Endometrium (tissue), 2 donors: Measurements from ENCODE around the gene CTNNBL1.

Experiments
- FAIRE-seq: peaks from 2 replicates; lab custom pipeline; 2012; peaks lifted over from hg19 to GRCh38; lab: Jason Lieb, UNC
- donor health status: control.
- donor health status: control.

CTNNBL1 gene

DNA sequence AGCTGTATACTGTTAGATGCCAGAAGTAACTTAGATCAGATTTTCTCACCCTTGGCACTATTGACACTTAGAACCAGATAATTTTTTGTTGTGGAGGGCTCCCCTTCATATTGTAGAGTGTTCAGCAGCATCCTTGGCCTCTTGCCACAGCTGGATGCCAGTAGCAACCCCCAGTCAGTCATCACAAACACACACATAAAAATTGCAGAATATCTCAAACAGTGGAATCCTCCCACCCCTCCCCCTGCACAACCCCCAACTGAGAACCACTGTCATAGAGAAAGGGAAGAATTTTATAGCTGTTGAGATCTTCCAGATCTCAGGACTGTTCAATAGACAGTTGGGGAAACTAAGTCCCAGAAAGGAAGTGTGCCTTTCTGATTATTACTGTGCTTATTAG, 127.9 kb downstream of the CTNNBL1 start:
- FAIRE-seq, result no peak

DNA sequence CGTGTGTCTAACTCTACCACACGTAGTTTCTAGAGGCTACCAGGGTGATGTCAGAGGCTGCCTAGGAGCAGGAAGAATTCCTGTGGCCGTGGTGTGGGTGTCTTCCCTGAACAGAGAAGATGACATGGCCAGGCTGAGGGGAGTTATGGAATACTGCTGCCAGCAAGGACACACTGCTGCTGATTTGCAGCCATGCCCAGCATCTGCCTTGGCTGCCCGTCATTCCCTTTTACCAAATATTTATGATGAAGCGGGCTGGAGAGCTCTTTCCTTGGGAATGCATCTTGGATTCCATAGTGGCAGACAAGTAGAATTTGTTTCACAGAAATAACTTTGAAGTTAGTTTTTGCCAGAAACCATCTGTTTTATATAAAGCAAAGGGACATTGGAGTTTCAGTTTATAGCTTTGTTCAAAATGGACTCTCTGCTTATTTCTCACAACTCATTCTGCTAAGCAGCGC, 128.3 kb downstream of the CTNNBL1 start:
- no peak for FAIRE-seq

DNA sequence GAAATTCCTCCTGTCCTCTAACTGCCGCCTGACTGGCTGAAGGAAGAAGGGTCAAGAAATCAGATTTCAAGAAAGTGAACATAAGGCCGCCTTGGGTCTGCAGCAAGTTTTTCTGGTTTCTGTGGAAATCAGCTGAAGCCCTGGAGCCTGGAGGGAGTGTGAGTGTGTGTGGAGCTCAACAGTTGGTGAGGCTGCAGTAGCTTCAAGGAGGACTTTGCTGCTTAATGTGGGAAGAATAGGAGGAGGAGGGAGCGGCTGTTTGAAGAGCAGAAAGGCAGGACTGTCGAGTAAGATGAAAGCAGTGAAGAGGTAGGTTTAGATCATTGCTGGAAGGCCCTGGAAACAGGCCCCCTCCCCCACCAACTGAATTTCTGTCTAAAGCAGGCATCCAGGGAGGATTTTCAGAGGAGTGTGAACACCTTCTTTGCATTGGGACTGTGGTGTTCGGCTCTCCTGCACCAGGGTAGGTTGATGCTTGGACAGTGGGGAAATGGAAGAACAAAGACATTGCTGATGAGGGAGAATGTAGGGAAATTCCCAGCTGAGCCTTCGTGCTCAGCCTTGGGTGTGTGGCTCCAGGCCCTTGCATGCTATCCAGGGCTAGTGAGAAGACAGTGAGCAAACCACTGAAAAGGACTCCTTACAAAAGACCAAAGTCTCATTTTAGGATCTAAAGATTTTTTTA, 129.6 kb downstream of the CTNNBL1 start:
- FAIRE-seq, result no peak

DNA sequence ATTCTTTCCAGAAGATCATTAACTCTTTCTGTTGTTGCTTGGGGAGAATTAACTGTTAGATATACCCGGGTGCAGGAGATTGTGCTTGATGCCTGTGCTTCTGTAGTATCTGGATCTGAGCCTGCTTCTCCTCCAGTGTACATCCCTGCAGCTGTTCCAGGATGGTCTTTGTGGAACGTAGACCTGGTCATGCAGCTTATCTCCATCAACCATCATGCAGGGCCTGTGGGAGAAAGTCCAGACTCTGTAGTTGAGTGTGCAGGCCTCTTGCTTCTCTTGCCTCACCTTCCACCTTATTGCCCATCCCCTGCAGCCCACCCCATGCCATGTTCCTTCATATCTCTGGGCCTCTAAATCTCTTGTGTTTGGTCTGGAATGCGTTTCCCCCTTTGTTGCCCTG, 133.8 kb downstream of the CTNNBL1 start:
- no peak for FAIRE-seq

DNA sequence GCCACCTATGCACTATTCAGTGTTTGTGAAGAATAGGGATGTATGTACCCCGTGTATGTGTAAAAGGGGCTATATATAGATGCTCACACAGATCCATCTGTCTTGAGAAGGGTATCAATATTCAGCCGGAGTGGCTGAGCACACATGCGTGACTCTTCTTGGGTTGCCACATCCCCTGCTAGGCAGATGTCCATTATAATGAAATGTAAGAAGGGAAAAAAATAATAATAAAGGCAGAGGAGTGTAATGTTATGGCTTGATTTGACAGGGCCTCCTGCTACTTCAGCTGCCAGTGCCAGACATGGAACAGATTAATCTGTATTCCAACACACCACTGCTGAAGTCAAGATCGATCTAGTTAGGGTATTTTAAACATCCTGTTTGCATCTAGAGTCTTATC, 134.9 kb downstream of the CTNNBL1 start:
- no peak for FAIRE-seq

DNA sequence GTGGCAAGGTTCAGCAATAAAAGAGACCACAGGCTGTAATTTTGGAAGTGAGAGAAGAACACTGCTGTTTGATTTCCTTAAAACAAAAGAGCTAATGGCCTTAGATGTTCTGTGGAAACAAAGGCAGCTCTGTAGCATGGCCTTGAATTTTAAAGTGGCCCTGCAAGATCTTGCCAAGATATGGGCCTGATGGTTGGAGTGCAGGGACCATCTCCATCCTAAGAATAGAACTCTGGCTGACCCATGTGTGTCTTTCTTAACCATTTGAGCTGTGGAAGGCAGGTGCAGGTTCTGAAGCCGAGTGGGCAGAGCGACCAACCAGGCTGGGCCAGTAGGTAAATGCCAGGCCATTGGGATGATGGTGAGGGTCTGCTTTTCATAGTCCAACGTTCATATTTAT, 135.3 kb downstream of the CTNNBL1 start:
- no peak for FAIRE-seq

DNA sequence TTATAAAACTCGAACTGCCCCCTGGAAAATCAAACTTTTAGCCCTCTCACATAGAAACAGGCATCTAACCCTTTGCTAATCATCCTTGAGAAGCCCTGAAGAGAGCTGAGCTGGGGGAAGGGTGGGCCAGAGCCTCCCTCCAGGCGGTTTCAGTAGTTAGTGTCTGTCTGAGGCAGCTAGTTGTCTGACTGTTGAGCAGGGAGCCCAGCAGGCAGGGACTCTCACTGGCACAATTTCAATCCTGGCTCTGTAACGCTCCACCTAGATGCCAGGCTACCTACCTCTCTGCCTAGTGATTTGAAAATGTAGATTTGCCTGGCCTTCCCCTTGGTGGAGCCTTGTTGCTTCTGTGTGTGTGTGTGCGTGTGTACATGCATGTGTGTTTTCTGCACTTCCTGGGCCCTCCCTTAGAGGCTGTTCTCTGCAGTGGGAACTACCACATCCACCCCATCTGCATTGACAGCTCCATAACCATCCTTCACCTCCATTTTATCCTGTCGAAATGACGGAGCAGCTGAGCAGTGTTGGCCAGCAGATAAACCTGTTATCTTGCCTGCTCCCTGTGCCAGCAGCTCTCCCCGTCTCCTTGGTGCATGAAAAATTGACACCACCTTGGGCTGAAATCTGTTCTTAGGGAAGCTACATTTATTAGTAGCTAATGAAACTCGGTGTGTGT, 139.5 kb downstream of the CTNNBL1 start:
- no peak for FAIRE-seq

DNA sequence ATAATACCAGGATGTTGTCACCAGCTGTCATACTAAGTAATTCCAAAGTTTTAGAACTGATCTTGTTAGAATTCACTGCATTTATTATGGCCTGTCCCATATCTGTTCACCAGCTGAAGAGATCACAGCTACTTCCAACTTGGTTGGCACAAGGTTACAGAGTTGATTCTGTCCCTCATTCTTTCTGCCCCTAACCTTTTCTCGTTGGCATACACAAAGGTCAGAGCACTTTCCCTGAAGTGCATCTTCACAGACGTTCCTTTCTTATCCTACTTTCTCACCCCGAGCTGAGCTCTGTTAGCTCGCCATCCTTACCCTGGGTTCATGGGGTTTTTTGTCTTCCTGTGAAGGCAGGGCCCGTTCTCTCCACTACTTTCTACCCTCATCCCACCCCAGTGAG, 143.1 kb downstream of the CTNNBL1 start:
- no peak for FAIRE-seq

DNA sequence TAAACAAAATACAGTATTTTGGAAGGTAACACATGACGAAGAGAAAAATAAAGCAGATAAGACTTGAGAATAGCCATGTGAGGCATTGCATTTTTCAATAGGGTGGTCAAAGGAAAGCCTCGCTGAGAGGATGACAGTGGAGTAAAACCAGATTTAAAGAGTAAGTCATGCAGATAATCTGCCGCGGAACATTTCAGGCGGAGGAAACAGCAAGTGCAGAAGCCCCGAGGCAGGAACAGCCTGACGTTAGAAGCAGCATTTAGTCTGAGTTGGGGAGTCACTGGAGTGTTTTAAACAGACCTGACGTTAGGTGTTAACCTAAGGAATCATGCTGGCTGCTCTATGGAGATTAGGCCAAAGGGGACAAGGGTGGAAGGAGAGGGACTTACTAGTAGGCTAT, 144.1 kb downstream of the CTNNBL1 start:
- FAIRE-seq, result no peak

DNA sequence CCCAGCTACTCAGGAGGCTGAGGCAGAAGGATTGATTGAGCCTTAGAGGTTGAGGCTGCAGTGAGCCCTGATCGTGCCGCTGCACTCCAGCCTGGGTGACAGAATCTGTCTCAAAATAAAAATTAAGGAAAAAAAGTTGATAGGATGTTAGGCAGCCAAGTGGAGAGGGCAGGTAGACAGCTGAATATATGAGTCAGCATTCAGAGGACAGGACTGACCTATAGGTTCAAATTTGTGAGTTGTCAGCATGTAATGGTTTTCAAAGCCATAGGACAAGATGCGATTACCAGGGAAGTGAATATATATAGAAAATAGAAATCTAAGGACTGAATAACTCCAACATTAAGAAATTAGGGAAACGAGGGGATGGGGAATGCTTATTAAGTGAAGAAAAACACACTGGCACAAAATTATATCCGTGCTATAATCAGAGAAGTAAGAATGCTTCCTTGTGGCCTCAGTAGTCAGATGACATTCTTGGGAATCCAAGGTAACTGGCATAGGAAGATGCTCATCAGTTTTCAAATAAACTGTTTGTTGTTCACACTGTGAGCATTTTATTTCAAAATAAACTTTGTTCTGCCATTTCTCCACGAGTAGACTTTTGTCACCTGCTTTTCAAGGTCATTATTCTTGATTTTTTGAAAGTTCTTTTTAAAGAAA, 145.1 kb downstream of the CTNNBL1 start:
- no peak for FAIRE-seq

DNA sequence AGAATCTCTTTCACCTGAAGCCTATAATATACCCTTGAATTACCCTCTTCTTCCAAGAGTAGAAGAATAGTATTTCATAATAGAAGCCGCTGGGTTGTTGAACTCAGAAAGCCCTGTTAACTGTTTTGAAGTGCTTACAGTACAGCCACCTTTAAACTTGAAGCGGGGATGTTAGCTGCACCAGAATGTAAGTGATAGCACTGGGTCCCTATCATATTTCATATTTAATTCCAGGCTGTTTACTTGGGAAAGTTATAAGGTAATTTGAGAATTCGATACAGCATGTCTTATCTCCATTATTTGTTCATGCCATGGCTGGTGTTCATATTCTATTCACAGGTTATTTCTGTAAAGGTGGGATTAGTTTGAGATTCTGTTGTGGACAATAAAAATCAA, 145.6 kb downstream of the CTNNBL1 start:
- FAIRE-seq, result no peak

DNA sequence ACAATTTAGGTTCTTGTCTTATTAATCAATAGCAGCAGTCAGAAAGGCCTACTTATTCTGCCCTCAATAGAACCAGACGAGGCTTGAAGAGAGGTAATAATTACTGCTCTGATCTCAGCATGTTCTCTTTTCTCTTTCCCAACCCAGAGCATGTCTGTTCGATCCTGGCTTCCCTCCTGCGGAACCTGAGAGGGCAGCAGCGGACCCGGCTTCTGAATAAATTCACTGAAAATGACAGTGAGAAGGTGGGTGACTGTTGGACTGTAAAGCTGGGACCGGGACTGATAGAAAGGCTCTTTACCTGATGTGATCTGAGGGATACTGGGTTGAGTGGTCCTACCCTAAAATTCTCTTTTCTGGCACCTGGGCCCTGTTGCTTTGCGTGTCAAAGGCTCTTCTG, 146.1 kb downstream of the CTNNBL1 start:
- no peak for FAIRE-seq

DNA sequence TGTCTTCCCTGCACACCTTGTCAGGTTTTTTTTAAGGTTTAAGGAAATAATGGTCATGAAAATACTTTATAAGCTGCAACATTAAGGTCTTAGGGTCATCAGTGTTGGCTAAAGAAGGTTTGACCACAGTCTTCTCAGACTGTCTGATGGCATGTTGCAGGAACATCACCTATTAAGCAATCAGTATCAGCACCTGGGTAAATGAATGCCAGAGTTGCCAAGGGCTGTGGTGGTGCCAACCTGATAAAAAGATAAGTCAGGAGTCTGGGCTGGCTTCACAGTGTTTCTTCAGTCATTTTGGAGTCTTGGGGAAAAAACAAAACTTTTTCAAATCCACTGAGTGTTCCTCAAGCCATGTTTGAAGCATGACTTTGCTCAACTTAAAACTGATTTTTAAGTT, 147.6 kb downstream of the CTNNBL1 start:
- FAIRE-seq, result no peak

DNA sequence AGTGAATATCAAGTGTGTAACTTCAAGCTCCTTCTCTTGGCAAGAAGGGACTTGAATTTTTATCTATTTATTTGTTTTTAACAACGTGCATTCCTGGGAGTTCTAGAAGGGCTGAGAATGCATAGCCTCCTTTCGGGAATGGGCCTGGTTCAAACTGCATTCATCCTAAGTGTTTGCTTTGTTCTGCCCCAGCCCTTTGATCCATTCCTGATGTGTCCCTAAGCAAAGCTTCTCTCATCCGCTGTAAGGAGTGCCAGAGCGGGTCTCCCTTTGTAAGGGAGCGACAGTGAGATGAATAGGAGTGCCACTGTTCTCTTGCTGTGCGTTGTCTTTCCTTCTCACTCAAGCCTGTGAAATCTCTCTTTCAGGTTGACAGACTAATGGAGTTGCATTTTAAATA, 148.1 kb downstream of the CTNNBL1 start:
- FAIRE-seq, result no peak

DNA sequence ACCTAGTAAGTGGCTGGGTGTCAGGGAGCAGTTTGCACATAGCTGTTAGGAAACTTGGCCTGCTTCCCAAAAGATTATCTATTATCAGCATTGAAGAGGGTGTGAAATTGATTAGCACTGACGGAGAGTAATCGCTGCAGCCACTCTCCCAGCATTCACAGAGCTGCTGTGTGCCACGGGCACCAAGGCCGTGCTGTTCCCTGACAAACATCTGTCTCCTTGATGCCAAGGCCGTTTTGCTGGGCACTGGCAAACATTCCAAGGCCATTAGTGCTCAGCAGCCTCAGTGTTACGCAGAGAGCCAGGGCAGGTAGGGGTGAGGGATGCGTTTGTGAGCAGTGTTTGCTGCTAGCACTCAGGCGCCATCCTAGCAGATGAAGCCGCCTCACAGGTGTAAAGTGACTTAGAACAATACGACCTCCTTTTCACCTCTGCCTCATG, 151.4 kb downstream of the CTNNBL1 start:
- FAIRE-seq, result no peak

DNA sequence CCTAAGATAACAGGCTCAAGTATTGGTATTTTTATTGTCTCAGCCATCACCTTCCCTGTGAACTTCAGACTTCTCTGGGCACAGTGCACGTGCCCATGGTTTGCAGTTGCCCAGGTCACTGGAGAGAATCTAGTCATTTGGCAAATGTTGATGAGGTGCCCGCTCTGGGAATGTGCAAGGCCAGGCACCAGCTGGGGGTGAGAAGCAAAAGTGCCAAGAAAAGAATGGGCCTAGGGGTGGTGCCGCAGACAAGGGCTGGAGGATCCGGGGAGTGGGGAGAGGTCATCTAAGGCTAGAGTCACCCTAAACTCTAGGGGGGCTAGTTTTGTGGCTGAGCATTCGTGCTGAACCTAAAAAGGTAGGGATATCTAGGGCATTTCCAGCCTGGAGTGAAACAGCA, 152.0 kb downstream of the CTNNBL1 start:
- no peak for FAIRE-seq

DNA sequence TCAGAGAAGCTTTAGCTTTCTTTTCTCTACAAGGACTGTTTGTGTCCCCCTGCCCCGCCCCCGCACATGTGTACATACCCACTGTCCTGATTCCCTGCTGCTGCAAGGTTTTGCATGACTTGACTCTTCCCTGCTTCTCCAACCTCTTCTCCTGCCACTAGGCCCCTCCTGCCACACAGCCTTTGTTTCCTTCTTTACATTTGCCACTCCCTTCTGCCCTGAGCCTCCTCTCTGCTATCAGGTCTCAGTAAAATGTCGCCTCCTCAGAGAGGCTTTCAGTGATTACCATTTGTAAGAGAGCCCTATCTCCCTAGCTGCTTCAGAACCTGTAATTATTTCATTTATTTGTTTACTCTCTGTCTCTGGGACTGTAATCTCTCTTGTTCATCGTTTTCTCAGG, 152.7 kb downstream of the CTNNBL1 start:
- FAIRE-seq, result no peak

DNA sequence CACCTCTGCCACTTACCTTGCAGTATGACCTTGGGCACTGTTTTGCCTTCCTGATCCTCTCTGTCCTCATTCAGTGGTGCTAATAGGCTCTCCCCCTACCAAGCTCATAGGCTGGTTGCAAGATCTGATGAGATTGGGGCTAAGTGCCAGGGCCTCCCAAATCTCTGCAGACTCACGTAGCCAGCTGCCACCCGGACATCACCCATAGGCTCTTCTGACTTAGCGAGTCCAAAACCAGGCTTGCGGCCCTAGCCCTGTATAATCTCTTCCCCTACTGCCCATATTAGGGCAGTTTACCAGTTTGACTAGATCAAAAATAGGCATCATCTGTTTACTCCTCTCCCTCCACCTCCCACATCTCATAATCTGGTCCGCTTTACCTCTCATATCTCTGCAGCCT, 154.9 kb downstream of the CTNNBL1 start:
- FAIRE-seq, result no peak

DNA sequence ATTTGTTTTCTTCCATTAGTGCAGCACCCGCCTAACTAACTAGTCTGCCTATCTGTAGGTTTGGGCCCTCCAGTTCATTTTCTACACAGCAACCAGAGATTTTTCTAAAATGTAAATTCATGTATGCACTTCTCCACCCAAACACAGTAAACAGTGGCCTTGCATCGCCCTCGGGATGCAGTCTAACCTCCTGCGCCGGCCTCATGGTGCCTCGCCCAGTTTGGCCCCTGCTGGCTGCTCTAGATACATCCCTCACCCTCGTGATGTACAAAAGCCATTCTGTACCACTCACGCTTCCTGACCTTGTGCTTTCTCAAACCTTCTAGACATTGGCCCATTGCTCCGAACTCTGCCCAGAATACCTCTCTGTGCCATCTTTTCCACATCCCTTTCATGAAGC, 155.3 kb downstream of the CTNNBL1 start:
- FAIRE-seq, result no peak

DNA sequence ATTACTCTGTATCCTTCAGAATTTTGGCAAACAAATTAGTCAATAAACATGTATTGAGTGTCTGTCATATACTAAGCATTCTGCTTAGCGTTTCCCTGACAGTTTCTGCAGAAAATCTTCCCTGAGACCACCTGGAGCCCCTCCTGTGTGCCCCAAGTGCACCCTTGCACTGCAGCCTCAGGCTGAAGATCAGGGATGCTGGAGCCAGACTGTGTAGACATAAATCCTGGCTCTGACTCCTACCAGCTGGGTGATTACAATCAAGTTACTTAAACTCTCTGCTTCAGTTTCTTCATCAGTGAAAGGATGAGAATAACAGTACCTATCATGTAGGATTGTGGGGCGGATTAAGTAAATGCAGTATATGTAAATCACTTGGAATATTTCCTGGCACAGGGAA, 155.7 kb downstream of the CTNNBL1 start:
- FAIRE-seq, result no peak

DNA sequence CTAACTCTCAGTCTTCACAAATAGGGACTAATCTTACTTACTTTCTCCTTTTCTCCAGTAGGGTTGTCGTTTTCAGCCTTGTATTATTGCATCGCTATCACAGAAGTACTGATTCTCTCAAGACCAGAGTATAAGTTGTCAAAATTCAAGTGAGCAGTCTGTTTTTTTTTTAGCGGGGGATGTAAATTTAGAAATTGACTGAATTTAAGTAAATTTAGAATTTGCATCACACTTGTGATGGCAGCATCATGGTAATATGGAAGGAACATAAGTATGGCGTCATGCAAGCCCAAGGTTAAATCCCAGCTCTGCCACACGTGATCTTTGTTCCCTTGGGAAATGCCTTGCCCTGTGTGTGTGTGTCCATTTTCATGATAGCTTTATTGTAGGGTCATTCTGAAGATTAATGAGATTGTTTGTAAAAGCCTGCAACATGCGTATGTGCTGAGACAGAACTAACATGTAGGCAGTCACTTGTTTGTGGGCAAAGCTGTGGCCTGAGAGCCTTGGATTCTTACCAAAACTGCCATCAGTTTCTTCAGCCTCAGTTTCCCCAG, 156.3 kb downstream of the CTNNBL1 start:
- FAIRE-seq, result no peak

DNA sequence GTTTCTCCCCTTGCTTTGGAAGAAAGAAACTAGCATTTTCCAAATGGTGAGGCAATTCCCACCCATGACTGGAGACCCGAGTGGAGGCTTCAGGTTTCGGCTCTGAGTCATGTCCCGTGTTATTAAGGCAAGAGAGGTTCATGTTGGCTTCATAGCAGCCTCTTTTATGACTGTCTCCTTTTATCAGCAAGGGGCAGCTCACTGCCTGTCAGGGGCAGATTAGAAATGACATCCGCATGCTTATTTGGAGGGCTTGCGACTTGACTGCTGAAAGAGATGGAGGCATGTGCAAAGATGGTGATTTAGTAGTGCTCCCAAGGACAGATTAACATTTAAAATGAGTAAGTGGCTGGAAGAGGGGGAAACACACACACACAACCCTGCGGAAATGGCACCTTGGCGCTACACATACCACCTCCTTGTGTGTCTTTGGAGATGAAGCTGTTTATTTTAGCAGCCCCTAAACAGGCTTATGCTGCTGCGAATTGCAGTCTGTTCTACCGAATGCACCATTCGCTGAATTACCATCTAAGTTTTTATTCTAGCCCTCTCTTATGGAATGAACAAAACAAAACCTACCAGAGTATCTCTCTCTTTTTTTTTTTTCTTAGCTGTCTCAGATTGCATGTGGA, 157.0 kb downstream of the CTNNBL1 start:
- no peak for FAIRE-seq

DNA sequence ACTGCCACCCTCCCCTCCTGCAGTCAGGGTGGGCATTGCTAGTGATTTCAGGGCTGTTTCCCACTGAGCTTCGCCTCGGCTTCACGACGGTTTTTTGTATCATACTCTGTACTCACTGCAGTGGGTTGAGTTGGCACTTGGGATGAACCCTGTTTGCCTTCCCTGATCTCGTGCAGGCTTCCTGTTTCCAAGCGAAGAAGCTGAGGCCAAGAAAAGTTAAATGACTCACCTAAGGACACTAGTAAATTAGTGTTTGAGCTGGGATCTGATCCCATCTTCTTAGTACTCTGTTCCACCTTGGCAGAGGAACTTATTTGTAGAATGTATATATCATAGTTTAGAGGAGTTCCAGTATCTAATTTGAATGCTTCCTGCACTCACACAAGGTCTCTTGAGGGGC, 158.8 kb downstream of the CTNNBL1 start:
- FAIRE-seq, result no peak
